MCF 10A (cell line): ENCODE data around the gene SERINC5. TPM values are rescaled to one million over a fixed set of nuclear protein-coding genes. Genes with fewer than 3 reads are reported as not detected.

Experiments used
- BruUV-seq: library from RNA; stranded (reverse); fragments of 400-500 nt; replicated peaks from 2 replicates; lab custom pipeline; 2021; lab: Mats Ljungman, UMichigan
- CTCF ChIA-PET: fragments of 300-600 bp; sonication (Branson Sonifier 250); formaldehyde crosslinking; extraction: SDS; loops from one replicate; lab custom pipeline; 2021; ENCODE audit warnings: antibody characterized with exemption, inconsistent platforms; lab: Yijun Ruan, JAX
- POLR2A ChIA-PET: fragments of 300-600, 350-650 bp; sonication (Branson Sonifier 250); formaldehyde crosslinking; extraction: SDS; loops from one replicate; lab custom pipeline; 2020; ENCODE audit warnings: antibody characterized with exemption, inconsistent platforms; lab: Yijun Ruan, JAX
- DNase-seq: peaks from one replicate; pipeline ENCODE4 v3.0.0-alpha.2; 2018; ENCODE audit not compliant: unreplicated experiment
- H3K27ac Mint-ChIP-seq: one replicate; pipeline ENCODE4 v1.8.0; 2022; ENCODE audit warnings: mild to moderate bottlenecking, low read depth, mixed read lengths; ENCODE audit not compliant: unreplicated experiment
- H3K27me3 Mint-ChIP-seq: one replicate; pipeline ENCODE4 v1.8.0; 2022; ENCODE audit warnings: mixed read lengths; ENCODE audit not compliant: insufficient read depth, unreplicated experiment
- H3K36me3 Mint-ChIP-seq: one replicate; pipeline ENCODE4 v1.8.0; 2022; ENCODE audit warnings: mild to moderate bottlenecking, moderate library complexity, mixed read lengths; ENCODE audit not compliant: insufficient read depth, unreplicated experiment
- H3K4me1 Mint-ChIP-seq: one replicate; pipeline ENCODE4 v1.8.0; 2022; ENCODE audit warnings: mixed read lengths; ENCODE audit not compliant: insufficient read depth, unreplicated experiment
- H3K4me3 Mint-ChIP-seq: one replicate; pipeline ENCODE4 v1.8.0; 2022; ENCODE audit warnings: mild to moderate bottlenecking, moderate library complexity, mixed read lengths; ENCODE audit not compliant: unreplicated experiment
- H3K9me3 Mint-ChIP-seq: one replicate; pipeline ENCODE4 v1.8.0; 2022; ENCODE audit warnings: mixed read lengths; ENCODE audit not compliant: unreplicated experiment
- intact Hi-C: fragments of 100-400 bp; cut with micrococcal nuclease; formaldehyde crosslinking; loops from 2 replicates; pipeline ENCODE4 v1.14.1; 2022
- total RNA-seq: library from RNA; stranded (reverse); gene quantifications from 2 replicates; pipeline ENCODE4 v1.2.3, GENCODE V29; 2022
- TF ChIP-seq, protein P1 (sequence below): fragments of 200-600 bp; IDR thresholded peaks from one replicate; pipeline ENCODE4 v1.8.0; 2022; ENCODE audit warnings: antibody characterized with exemption, mild to moderate bottlenecking; ENCODE audit not compliant: unreplicated experiment

SERINC5 gene
- total RNA-seq, 1 experiment from 2014 or later: 17.1 TPM

- intact Hi-C loops: no loop called here
- peaks cover 37% of the 10 kb centered on the region for H3K4me1 Mint-ChIP-seq
- no peaks in the 10 kb centered on the region for H3K36me3 Mint-ChIP-seq
- TF ChIP-seq, protein P1, sequence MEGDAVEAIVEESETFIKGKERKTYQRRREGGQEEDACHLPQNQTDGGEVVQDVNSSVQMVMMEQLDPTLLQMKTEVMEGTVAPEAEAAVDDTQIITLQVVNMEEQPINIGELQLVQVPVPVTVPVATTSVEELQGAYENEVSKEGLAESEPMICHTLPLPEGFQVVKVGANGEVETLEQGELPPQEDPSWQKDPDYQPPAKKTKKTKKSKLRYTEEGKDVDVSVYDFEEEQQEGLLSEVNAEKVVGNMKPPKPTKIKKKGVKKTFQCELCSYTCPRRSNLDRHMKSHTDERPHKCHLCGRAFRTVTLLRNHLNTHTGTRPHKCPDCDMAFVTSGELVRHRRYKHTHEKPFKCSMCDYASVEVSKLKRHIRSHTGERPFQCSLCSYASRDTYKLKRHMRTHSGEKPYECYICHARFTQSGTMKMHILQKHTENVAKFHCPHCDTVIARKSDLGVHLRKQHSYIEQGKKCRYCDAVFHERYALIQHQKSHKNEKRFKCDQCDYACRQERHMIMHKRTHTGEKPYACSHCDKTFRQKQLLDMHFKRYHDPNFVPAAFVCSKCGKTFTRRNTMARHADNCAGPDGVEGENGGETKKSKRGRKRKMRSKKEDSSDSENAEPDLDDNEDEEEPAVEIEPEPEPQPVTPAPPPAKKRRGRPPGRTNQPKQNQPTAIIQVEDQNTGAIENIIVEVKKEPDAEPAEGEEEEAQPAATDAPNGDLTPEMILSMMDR: no peak
- no peaks in the 10 kb centered on the region for H3K27me3 Mint-ChIP-seq
- no peak for DNase-seq
- no peak overlapping the region for H3K27ac Mint-ChIP-seq
- ChIA-PET POLR2A (interaction anchor here (0.6 kb wide), 1 partner anchor 104 kb away, joined by 3 read pairs; no protein-coding TSS in a partner anchor), CTCF (no interaction called here)
- no TSS peak for BruUV-seq
- H3K4me3 Mint-ChIP-seq: no peak overlapping the region
- no peaks in the 10 kb centered on the region for H3K9me3 Mint-ChIP-seq
These were observed 5.0 kb downstream of the SERINC5 start for GRCh38 chr5:80250801-80251200.

- H3K4me3 Mint-ChIP-seq: no peak overlapping the region
- H3K9me3 Mint-ChIP-seq: no peaks in the 10 kb centered on the region
- no peak for DNase-seq
- H3K36me3 Mint-ChIP-seq: no peaks in the 10 kb centered on the region
- peaks cover 34% of the 10 kb centered on the region for H3K4me1 Mint-ChIP-seq
- BruUV-seq: no TSS peak
- ChIA-PET CTCF (interaction anchor here (0.7 kb wide), 1 partner anchor 404 kb away, joined by 3 read pairs; no protein-coding TSS in a partner anchor), POLR2A (no interaction called here)
- no peaks in the 10 kb centered on the region for H3K27me3 Mint-ChIP-seq
- H3K27ac Mint-ChIP-seq: no peak overlapping the region
- intact Hi-C loops: no loop called here
- TF ChIP-seq, protein P1: no peak
These were observed 5.9 kb downstream of the SERINC5 start for GRCh38 chr5:80249901-80250300.

DNA sequence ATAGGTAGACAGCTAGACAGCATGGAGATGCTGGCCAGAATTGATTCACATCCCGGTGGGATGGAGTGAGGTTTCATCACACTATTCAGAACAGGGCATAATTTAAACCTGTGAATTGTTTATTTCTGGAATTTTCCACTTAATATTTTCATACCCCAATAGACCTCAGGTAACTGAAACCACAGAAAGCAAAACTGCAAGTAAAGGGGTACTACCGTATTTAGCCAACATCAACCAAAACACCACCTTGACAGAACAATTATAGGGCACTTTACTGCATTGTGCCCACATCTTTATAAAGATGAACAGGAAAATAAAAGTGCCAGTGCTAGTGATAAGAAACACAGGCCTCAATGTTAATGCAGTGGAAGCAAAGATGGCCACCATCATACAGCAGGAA lies 7.5 kb downstream of the SERINC5 start:
- BruUV-seq: no TSS peak
- H3K4me1 Mint-ChIP-seq: peaks cover 20% of the 10 kb centered on the region
- POLR2A ChIA-PET: interaction anchor here (2.0 kb wide), 1 partner anchor 160 kb away, joined by 6 read pairs; the partner anchor contains the start of gene ZFYVE16
- no peak for DNase-seq
- TF ChIP-seq, protein P1: no peak
- no peak overlapping the region for H3K4me3 Mint-ChIP-seq
- intact Hi-C loops: no loop called here
- CTCF ChIA-PET: interaction anchor here (1.7 kb wide), 1 partner anchor 60 kb away, joined by 3 read pairs; no protein-coding TSS in a partner anchor
- H3K27ac Mint-ChIP-seq: no peak overlapping the region
- no peaks in the 10 kb centered on the region for H3K36me3 Mint-ChIP-seq
- no peaks in the 10 kb centered on the region for H3K27me3 Mint-ChIP-seq
- no peaks in the 10 kb centered on the region for H3K9me3 Mint-ChIP-seq

DNA sequence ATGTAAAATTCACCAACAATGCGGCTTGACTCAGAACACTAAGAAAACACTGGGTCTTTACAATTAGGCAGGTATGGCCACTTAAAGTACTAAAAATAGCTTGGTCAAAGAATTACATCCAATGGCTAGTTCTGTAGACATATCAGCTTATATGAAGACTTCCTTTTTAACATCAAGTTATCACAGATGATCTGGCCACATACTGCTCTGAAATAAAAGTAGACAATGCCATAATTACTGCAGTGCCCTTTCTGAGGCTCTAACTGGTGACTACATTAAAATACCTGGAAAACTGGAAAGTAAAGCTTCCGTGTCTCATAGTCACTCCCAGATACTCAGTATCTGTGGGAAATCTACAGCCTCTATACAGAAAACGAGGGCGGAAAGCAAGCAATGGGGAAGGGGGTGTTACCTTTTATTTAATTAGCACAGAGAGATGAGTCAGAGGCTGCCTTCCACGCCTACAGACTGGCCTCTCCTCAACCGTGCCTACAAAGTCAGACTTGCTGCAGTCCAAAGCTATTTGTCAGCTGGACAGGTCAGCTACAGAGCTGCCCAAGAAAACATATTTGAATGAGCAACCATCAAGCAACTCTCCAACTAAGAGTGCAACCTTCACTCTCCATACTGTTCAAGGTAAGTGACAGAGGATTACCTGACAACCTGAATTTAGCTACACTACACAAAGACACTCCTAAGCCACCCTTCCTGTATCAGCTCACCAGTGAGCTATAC lies 8.7 kb downstream of the SERINC5 start:
- H3K27ac Mint-ChIP-seq: peak overlapping the region; percentile 90
- TF ChIP-seq, protein P1: no peak
- ChIA-PET POLR2A (interaction anchor here (0.7 to 4.7 kb wide), 13 partner anchors 8 to 409 kb away, joined by 3 to 91 read pairs (median 4); partner anchors contain the start of genes SERINC5 and ZFYVE16), CTCF (interaction anchor here (0.7 to 2.6 kb wide), 5 partner anchors 8 to 1896 kb away, joined by 3 to 12 read pairs (median 3); partner anchors contain the start of gene SERINC5)
- DNase-seq: peak; percentile 90
- peak overlapping the region; percentile 69 for H3K4me3 Mint-ChIP-seq
- no peaks in the 10 kb centered on the region for H3K36me3 Mint-ChIP-seq
- no TSS peak for BruUV-seq
- no peaks in the 10 kb centered on the region for H3K27me3 Mint-ChIP-seq
- intact Hi-C loops: loop anchor here (1.0 kb wide), 1 partner anchor 33 kb away; no protein-coding TSS in a partner anchor
- no peaks in the 10 kb centered on the region for H3K9me3 Mint-ChIP-seq
- peaks cover 17% of the 10 kb centered on the region for H3K4me1 Mint-ChIP-seq
